ENCODE data around the gene QPCTL. TPM values are rescaled to one million over a fixed set of nuclear protein-coding genes. Genes with fewer than 3 reads are reported as not detected.

QPCTL gene
- total and polyA plus RNA-seq, 2 donors, result 2.4 to 7.0 TPM

GRCh38 chr19:45691516-45692186, 815 bp upstream of the QPCTL start, which contains the start of gene SNRPD2:
Gene SNRPD2, minus strand, starts transcription at chr19:45691953. Its CDS starts 65 bp downstream, at chr19:45691888.
- WGBS, result under 1% methylated on average over 36 of the region's 36 CpGs
- peak; percentile 94 for DNase-seq (ENCODE audit: extremely low spot score)
- Histone ChIP-seq H3K4me3 (ENCODE audit: low read depth, low read length) (peak within 1 kb of the TSS; percentile 65), H3K4me1 (ENCODE audit: insufficient read depth) (no peaks in the 10 kb centered on the region), H3K27ac (ENCODE audit: low read depth) (peak within 1 kb of the TSS; percentile 97), H3K36me3 (ENCODE audit: insufficient read depth) (peaks cover 3% of the 10 kb centered on the region)

DNA sequence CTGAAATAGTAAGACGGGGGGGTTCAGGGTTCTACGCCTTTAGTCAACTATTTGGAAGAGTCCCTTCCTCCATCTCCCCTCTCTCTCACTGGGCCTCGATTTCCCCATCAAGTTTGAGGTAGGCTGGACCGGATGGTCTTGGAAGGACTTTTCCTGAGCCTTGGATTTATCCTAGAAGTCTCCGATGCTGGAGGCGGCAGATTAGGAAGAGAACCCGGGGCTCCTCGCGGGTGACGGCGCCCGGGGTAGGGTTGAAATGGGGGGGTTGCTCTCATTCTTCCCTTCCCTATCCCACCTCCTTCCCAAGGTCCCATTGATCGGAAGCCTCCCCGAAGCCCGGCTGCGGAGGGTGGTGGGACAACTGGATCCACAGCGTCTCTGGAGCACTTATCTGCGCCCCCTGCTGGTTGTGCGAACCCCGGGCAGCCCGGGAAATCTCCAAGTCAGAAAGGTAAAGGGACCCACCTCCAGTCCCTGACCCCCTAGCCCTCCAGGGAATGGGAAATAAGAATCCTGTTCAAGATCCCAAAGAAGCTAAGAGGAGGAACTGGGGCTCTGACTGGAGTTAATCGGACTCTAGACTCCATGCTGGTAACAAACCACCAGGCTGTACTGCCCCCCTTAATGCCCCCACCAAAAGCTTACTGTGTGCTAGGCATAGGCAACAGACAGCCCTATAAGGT, 781 bp downstream of the QPCTL start:
- Histone ChIP-seq H3K36me3 (ENCODE audit: insufficient read depth) (peaks cover 3% of the 10 kb centered on the region), H3K4me1 (ENCODE audit: insufficient read depth) (no peaks in the 10 kb centered on the region), H3K27ac (ENCODE audit: low read depth) (peak overlapping the region; percentile 81), H3K4me3 (ENCODE audit: low read depth, low read length) (peak overlapping the region; percentile 65)
- DNase-seq (ENCODE audit: extremely low spot score), result no peak
- 1% methylated on average over 22 of the region's 22 CpGs for WGBS

DNA sequence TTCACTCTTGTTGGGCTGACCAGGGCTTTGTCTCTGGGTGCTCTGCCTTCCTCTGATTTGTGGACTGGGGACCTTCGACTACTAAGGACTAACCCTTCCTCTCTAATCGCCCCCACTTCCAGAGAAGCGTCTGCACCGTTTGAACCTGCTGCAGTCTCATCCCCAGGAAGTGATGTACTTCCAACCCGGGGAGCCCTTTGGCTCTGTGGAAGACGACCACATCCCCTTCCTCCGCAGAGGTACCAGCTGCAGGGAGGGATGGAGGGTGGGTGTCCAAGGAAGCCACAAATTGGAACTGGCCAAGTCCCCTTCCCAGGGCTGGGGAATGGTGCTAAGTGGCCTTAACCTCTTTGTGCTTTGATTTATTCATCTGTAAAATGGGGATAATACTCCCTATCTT, 9.2 kb downstream of the QPCTL start:
- DNase-seq (ENCODE audit: extremely low spot score), result no peak
- no peaks in the 10 kb centered on the region for H3K4me1 ChIP-seq (ENCODE audit: insufficient read depth)
- WGBS, result 79% methylated on average over 7 of the region's 7 CpGs
- no peak overlapping the region for H3K4me3 ChIP-seq (ENCODE audit: low read depth, low read length)
- H3K36me3 ChIP-seq (ENCODE audit: insufficient read depth), result no peaks in the 10 kb centered on the region
- H3K27ac ChIP-seq (ENCODE audit: low read depth), result no peak overlapping the region

DNA sequence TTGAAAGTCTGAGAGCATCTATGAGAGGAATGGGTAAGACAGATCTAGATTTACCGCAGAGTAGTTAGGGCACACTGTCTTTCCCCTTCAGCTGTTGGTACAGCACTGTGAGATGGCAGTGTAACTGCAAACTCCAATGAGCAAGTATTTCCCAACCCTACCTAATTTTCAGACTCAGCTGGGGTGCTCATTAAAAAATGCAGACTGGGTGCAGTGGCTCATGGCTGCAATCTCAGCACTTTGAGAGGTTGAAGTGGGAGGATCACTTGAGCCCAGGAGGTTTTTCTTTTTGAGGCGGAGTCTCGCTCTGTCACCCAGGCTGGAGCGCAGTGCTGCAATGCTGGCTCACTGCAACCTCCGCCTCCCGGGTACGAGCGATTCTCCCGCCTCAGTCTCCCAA, 12.6 kb downstream of the QPCTL start:
- no peak for DNase-seq (ENCODE audit: extremely low spot score)
- Histone ChIP-seq H3K4me3 (ENCODE audit: low read depth, low read length) (no peak overlapping the region), H3K36me3 (ENCODE audit: insufficient read depth) (no peaks in the 10 kb centered on the region), H3K27ac (ENCODE audit: low read depth) (no peak overlapping the region), H3K4me1 (ENCODE audit: insufficient read depth) (no peaks in the 10 kb centered on the region)
- WGBS, result 91% methylated on average over 9 of the region's 9 CpGs

DNA sequence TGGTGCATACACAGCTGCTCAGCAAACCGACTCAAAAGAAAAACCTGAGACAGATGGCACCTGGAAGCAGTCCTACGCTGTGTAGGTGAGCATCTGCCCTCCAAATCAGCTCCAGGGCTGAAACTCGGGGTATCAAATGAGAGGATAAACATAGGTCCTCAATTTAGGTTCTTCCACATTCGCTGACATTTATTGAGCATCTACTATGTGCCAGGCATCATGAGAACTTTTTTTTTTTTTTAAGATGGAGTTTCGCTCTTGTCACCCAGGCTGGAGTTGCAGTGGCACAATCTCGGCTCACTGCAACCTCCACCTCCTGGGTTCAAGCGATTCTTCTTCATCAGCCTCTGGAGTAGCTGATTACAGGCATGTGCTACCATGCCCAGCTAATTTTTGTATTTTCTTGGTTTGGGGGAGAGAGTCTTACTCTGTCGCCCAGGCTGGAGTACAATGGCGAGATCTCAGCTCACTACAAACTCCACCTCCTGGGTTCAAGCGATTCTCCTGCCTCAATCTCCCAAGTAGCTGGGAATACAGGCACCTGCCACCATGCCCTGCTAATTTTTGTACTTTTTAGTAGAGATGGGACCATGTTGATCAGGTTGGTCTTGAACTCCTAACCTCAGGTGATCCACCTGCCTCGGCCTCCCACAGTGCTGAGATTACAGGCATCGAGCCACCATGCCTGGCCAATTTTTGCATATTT, 13.4 kb downstream of the QPCTL start:
- WGBS, result 93% methylated on average over 12 of the region's 12 CpGs
- H3K4me1 ChIP-seq (ENCODE audit: insufficient read depth), result no peaks in the 10 kb centered on the region
- H3K27ac ChIP-seq (ENCODE audit: low read depth), result no peak overlapping the region
- H3K4me3 ChIP-seq (ENCODE audit: low read depth, low read length), result no peak overlapping the region
- no peaks in the 10 kb centered on the region for H3K36me3 ChIP-seq (ENCODE audit: insufficient read depth)
- DNase-seq (ENCODE audit: extremely low spot score), result no peak

- H3K36me3 ChIP-seq (ENCODE audit: insufficient read depth), result peaks cover 6% of the 10 kb centered on the region
- 67% methylated on average over 10 of the region's 10 CpGs for WGBS
Observed at GRCh38 chr19:45710356-45711130, 18.1 kb downstream of the QPCTL start.

GRCh38 chr19:45711851-45712698, 19.6 kb downstream of the QPCTL start:
- DNase-seq (ENCODE audit: extremely low spot score), result no peak
- H3K36me3 ChIP-seq (ENCODE audit: insufficient read depth), result peaks cover 6% of the 10 kb centered on the region
- no peaks in the 10 kb centered on the region for H3K4me1 ChIP-seq (ENCODE audit: insufficient read depth)
- no peak overlapping the region for H3K4me3 ChIP-seq (ENCODE audit: low read depth, low read length)
- H3K27ac ChIP-seq (ENCODE audit: low read depth), result no peak overlapping the region
- WGBS, result 92% methylated on average over 76 of the region's 76 CpGs

More at GRCh38 chr19:45710356-45711130, 18.1 kb downstream of the QPCTL start:
- no peak for DNase-seq (ENCODE audit: extremely low spot score)
- H3K27ac ChIP-seq (ENCODE audit: low read depth), result no peak overlapping the region
- H3K4me1 ChIP-seq (ENCODE audit: insufficient read depth), result no peaks in the 10 kb centered on the region
- H3K4me3 ChIP-seq (ENCODE audit: low read depth, low read length), result no peak overlapping the region

DNA sequence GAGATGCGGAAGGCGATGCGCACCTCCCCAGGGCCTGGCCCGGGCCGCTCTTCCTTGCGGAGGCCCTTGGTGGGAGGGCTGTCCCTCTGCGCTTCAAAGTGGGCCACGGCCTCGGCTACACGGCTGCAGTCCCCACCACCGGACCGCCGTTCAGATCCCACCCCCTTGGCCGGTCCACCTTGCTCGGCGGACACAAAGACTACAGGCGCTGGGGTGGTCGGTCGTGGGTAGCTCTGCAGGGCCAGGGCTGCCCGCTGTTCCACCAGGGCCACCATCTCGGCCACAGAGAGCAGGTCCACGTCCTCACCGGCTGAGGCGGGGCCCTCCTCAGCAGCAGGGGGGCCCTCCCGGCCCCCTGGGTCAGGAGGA, 20.2 kb downstream of the QPCTL start:
- no peak for DNase-seq (ENCODE audit: extremely low spot score)
- Histone ChIP-seq H3K27ac (ENCODE audit: low read depth) (no peak overlapping the region), H3K36me3 (ENCODE audit: insufficient read depth) (peaks cover 6% of the 10 kb centered on the region), H3K4me3 (ENCODE audit: low read depth, low read length) (no peak overlapping the region), H3K4me1 (ENCODE audit: insufficient read depth) (no peaks in the 10 kb centered on the region)
- 93% methylated on average over 25 of the region's 25 CpGs for WGBS

- no peak overlapping the region for H3K4me3 ChIP-seq (ENCODE audit: low read depth, low read length)
- DNase-seq (ENCODE audit: extremely low spot score), result no peak
- no peaks in the 10 kb centered on the region for H3K4me1 ChIP-seq (ENCODE audit: insufficient read depth)
- 90% methylated on average over 15 of the region's 15 CpGs for WGBS
- peaks cover 6% of the 10 kb centered on the region for H3K36me3 ChIP-seq (ENCODE audit: insufficient read depth)
- H3K27ac ChIP-seq (ENCODE audit: low read depth), result no peak overlapping the region
Observed at GRCh38 chr19:45713141-45713540, 20.7 kb downstream of the QPCTL start.

- H3K27ac ChIP-seq (ENCODE audit: low read depth), result no peak overlapping the region
- WGBS, result 84% methylated on average over 3 of the region's 3 CpGs
- peaks cover 6% of the 10 kb centered on the region for H3K36me3 ChIP-seq (ENCODE audit: insufficient read depth)
- DNase-seq (ENCODE audit: extremely low spot score), result no peak
- no peaks in the 10 kb centered on the region for H3K4me1 ChIP-seq (ENCODE audit: insufficient read depth)
- H3K4me3 ChIP-seq (ENCODE audit: low read depth, low read length), result no peak overlapping the region
Observed at GRCh38 chr19:45715139-45715538, 22.7 kb downstream of the QPCTL start.

GRCh38 chr19:45716359-45717130, 24.1 kb downstream of the QPCTL start:
- Histone ChIP-seq H3K27ac (ENCODE audit: low read depth) (peak overlapping the region; percentile 12), H3K36me3 (ENCODE audit: insufficient read depth) (peaks cover 6% of the 10 kb centered on the region), H3K4me3 (ENCODE audit: low read depth, low read length) (peak overlapping the region; percentile 49), H3K4me1 (ENCODE audit: insufficient read depth) (no peaks in the 10 kb centered on the region)
- under 1% methylated on average over 24 of the region's 24 CpGs for WGBS
- DNase-seq (ENCODE audit: extremely low spot score), result no peak
